ENCODE data around the gene OTULIN.

GRCh38 chr5:14669975-14670374, 5.5 kb downstream of the OTULIN start:
- TF ChIP-seq CTCF (conservative IDR thresholded peaks at IDR 0.05; ENCODE audit: low read length) (no peak), EZH2phosphoT487 (IDR thresholded peaks at IDR 0.05; ENCODE audit: borderline replicate concordance, low read depth, low read length) (no peak)
